Transverse colon (tissue), 4 donors: Measurements from ENCODE around the gene CADM2. TPM values are rescaled to one million over a fixed set of nuclear protein-coding genes. Genes with fewer than 3 reads are reported as not detected.

Experiments
- DNase-seq: peaks from one replicate; pipeline ENCODE4 v3.0.0-alpha.2; 2019
- H3K27ac ChIP-seq, 4 donors: fragments of 200-600 bp; sonication (generic); 2 replicates each; pipeline ENCODE4 v1.5.1; 2016 to 2018; ENCODE audit warnings: inconsistent platforms in 4 of 4
- H3K27me3 ChIP-seq: fragments of 200-600 bp; sonication (generic); 2 replicates; pipeline ENCODE4 v1.5.1; 2017; ENCODE audit warnings: inconsistent platforms
- H3K36me3 ChIP-seq, 4 donors: fragments of 200-600 bp; sonication (generic); 2 replicates each; pipeline ENCODE4 v1.5.1; 2017 to 2019; ENCODE audit warnings: inconsistent platforms in 4 of 4
- H3K4me1 ChIP-seq, 4 donors: fragments of 200-600 bp; sonication (generic); 2 replicates each; pipeline ENCODE4 v1.5.1; 2017 to 2020; ENCODE audit warnings: inconsistent platforms in 4 of 4
- H3K4me3 ChIP-seq, 4 donors: fragments of 200-600 bp; sonication (generic); 1 replicate in 1 of 4; 2 replicates in 3 of 4; pipeline versions ENCODE4 v1.5.1 to v1.6.1; 2017 to 2019; ENCODE audit warnings: inconsistent platforms in 4 of 4
- H3K9me3 ChIP-seq, 2 donors: fragments of 200-600 bp; sonication (generic); 2 replicates each; pipeline ENCODE4 v1.5.1; 2017 to 2019; ENCODE audit warnings: inconsistent platforms in 2 of 2
- CTCF ChIP-seq, 5 experiments: fragments of 200-600 bp in 3 of 5; fragments of 450-650 bp in 2 of 5; sonication (generic) in 3 of 5; IDR thresholded peaks; 1 replicate in 2 of 5; 2 replicates in 3 of 5; pipeline ENCODE4 v1.5.1; 2016 to 2017; ENCODE audit warnings: antibody characterized with exemption in 5 of 5, inconsistent platforms in 3 of 5, mild to moderate bottlenecking in 2 of 5, moderate library complexity in 1 of 5
- EP300 ChIP-seq: sonication (generic); formaldehyde crosslinking; IDR thresholded peaks from one replicate; pipeline ENCODE4 v1.6.1; 2017; ENCODE audit warnings: antibody characterized with exemption, low read depth
- POLR2A ChIP-seq: fragments of 450-650 bp; IDR thresholded peaks from one replicate; pipeline ENCODE4 v1.6.1; 2016; ENCODE audit warnings: antibody characterized with exemption, mild to moderate bottlenecking, moderate library complexity
- POLR2AphosphoS5 ChIP-seq, 3 donors: sonication (generic); formaldehyde crosslinking; IDR thresholded peaks; one replicate each; pipeline ENCODE4 v1.6.1; 2016; ENCODE audit warnings: antibody characterized with exemption in 3 of 3
- WGBS, 2 donors: methylation state at CpG; one replicate each; pipeline ENCODE4 v1.1.5; 2018; ENCODE audit warnings: low coverage in 1 of 2; 5-methylcytosine and 5-hydroxymethylcytosine counted together
- in situ Hi-C, 4 donors: fragments of 200-750 bp; cut with MboI; loops; one replicate each; pipeline versions ENCODE4 v1.15.0 to v1.15.1; 2017; ENCODE audit warnings: low sequenced_read_pairs in 3 of 4, low pct_ligation_motif_present in 1 of 4, low pct_unique_long_range_greater_than_20kb in 1 of 4
- intact Hi-C: fragments of 100-400 bp; cut with DNase I; formaldehyde crosslinking; loops from one replicate; pipeline ENCODE4 v1.15.1; 2023; ENCODE audit warnings: low total_unique reads
- total RNA-seq, 4 donors: library from RNA; depleted of rRNA; stranded (reverse); fragments of >200 nt; gene quantifications; one replicate each; pipeline ENCODE4 v1.1.0, GENCODE V29; 2016

The CADM2 gene
- total RNA-seq, 4 donors from 2014 or later: 2.2 to 21.3 (median 4.5) TPM

GRCh38 chr3:85259748-85260147, 301.0 kb downstream of the CADM2 start:
- intact Hi-C loops: no loop called here
- in situ Hi-C loops: no loop called here
- WGBS, 2 donors: 61 to 85% methylated on average over 2 of the region's 2 CpGs
- no peak overlapping the region for H3K4me3 ChIP-seq
- H3K36me3 ChIP-seq: no peaks in the 10 kb centered on the region
- H3K27me3 ChIP-seq: no peaks in the 10 kb centered on the region
- DNase-seq: no peak
- H3K4me1 ChIP-seq: no peaks in the 10 kb centered on the region
- H3K27ac ChIP-seq: no peak overlapping the region
- H3K9me3 ChIP-seq: no peaks in the 10 kb centered on the region
- no peak for TF ChIP-seq CTCF (IDR thresholded peaks at IDR 0.05)
- TF ChIP-seq POLR2AphosphoS5 (IDR thresholded peaks at IDR 0.05): no peak
- TF ChIP-seq POLR2A: no peak
- TF ChIP-seq EP300: no peak

GRCh38 chr3:85264381-85264780, 305.6 kb downstream of the CADM2 start:
- in situ Hi-C loops: no loop called here
- intact Hi-C loops: no loop called here
- H3K4me1 ChIP-seq: no peaks in the 10 kb centered on the region

GRCh38 chr3:85270488-85270887, 311.7 kb downstream of the CADM2 start:
- H3K4me3 ChIP-seq: no peak overlapping the region
- intact Hi-C loops (no loop called here), in situ Hi-C loops (no loop called here)
- DNase-seq: no peak
- no peaks in the 10 kb centered on the region for H3K9me3 ChIP-seq
- no peaks in the 10 kb centered on the region for H3K4me1 ChIP-seq
- TF ChIP-seq POLR2AphosphoS5 (IDR thresholded peaks at IDR 0.05) (no peak), POLR2A (no peak), EP300 (no peak), CTCF (IDR thresholded peaks at IDR 0.05) (no peak)
- no peaks in the 10 kb centered on the region for H3K27me3 ChIP-seq
- no peak overlapping the region for H3K27ac ChIP-seq
- no peaks in the 10 kb centered on the region for H3K36me3 ChIP-seq
- WGBS, 2 donors: 4 to 14% methylated on average over 1 of the region's 1 CpG

More at GRCh38 chr3:85264381-85264780, 305.6 kb downstream of the CADM2 start:
- Histone ChIP-seq H3K27me3 (no peaks in the 10 kb centered on the region), H3K4me3 (no peak overlapping the region), H3K9me3 (no peaks in the 10 kb centered on the region), H3K27ac (no peak overlapping the region), H3K36me3 (no peaks in the 10 kb centered on the region)
- no peak for TF ChIP-seq POLR2AphosphoS5 (IDR thresholded peaks at IDR 0.05)
- no peak for TF ChIP-seq POLR2A
- no peak for TF ChIP-seq CTCF (IDR thresholded peaks at IDR 0.05)
- no peak for TF ChIP-seq EP300
- no peak for DNase-seq
- 45 to 67% methylated on average over 1 of the region's 1 CpG for WGBS, 2 donors

GRCh38 chr3:85271911-85272310, 313.1 kb downstream of the CADM2 start:
- no peaks in the 10 kb centered on the region for H3K9me3 ChIP-seq
- in situ Hi-C loops (no loop called here), intact Hi-C loops (no loop called here)
- H3K4me1 ChIP-seq: no peaks in the 10 kb centered on the region
- DNase-seq: no peak
- TF ChIP-seq POLR2A (no peak), CTCF (IDR thresholded peaks at IDR 0.05) (no peak), EP300 (no peak), POLR2AphosphoS5 (IDR thresholded peaks at IDR 0.05) (no peak)
- no peak overlapping the region for H3K4me3 ChIP-seq
- H3K36me3 ChIP-seq: no peaks in the 10 kb centered on the region
- H3K27me3 ChIP-seq: no peaks in the 10 kb centered on the region
- H3K27ac ChIP-seq: no peak overlapping the region
